Stimulated activated CD4-positive, alpha-beta T cell treated with anti-CD3 and anti-CD28 coated beads, Interleukin-12 subunit alpha, Interleukin-12 subunit beta, amount 100 ng/mL, for 4 hours (primary cell): ENCODE measurements around the gene SUPT5H.
"Not testable (repeated sequence)": the region's sequence is repeated elsewhere in the genome, so short reads cannot be mapped to it uniquely, and the experiment has no call there.

Experiments used
- DNase-seq: peaks from one replicate; pipeline ENCODE4 v3.0.0-alpha.2; 2020

The SUPT5H gene

GRCh38 chr19:39469036-39469435, 23.7 kb downstream of the SUPT5H start:
- DNase-seq = no peak

- DNase-seq = no peak
These were observed 24.2 kb downstream of the SUPT5H start for GRCh38 chr19:39469567-39469966.

GRCh38 chr19:39470724-39471339, 25.4 kb downstream of the SUPT5H start:
- DNase-seq = no peak

- no peak for DNase-seq
These were observed 26.6 kb downstream of the SUPT5H start for GRCh38 chr19:39471756-39472536.

- no peak for DNase-seq
These were observed 27.5 kb downstream of the SUPT5H start for GRCh38 chr19:39472746-39473442.

- DNase-seq = no peak
These were observed 28.1 kb downstream of the SUPT5H start for GRCh38 chr19:39473443-39473960.

GRCh38 chr19:39474139-39474620, 28.8 kb downstream of the SUPT5H start:
- DNase-seq = peak; percentile 75

- DNase-seq = no peak
These were observed 30.4 kb downstream of the SUPT5H start for GRCh38 chr19:39475748-39476147.

GRCh38 chr19:39479319-39479801, 34.0 kb downstream of the SUPT5H start:
- DNase-seq = not testable (repeated sequence)

- no peak for DNase-seq
These were observed 34.5 kb downstream of the SUPT5H start for GRCh38 chr19:39479916-39480315.

- DNase-seq = peak; percentile 99
These were observed 35.2 kb downstream of the SUPT5H start, which contains the start of gene TIMM50 for GRCh38 chr19:39480337-39481228. Gene TIMM50 (plus strand): TSS chr19:39480838. CDS start chr19:39480854, 16 bp downstream.

- no peak for DNase-seq
These were observed 35.8 kb downstream of the SUPT5H start for GRCh38 chr19:39481229-39481545.

GRCh38 chr19:39481676-39482075, 36.3 kb downstream of the SUPT5H start:
- DNase-seq = no peak

GRCh38 chr19:39483141-39483540, 37.8 kb downstream of the SUPT5H start:
- no peak for DNase-seq

- no peak for DNase-seq
These were observed 44.4 kb downstream of the SUPT5H start for GRCh38 chr19:39489756-39490155.

- no peak for DNase-seq
These were observed 46.8 kb downstream of the SUPT5H start for GRCh38 chr19:39492225-39492624.

- no peak for DNase-seq
These were observed 47.4 kb downstream of the SUPT5H start for GRCh38 chr19:39492788-39493187.

- no peak for DNase-seq
These were observed 49.3 kb downstream of the SUPT5H start for GRCh38 chr19:39494661-39495060.

GRCh38 chr19:39496063-39496462, 50.7 kb downstream of the SUPT5H start:
- DNase-seq = no peak

- DNase-seq = no peak
These were observed 52.3 kb downstream of the SUPT5H start for GRCh38 chr19:39497701-39497995.

- DNase-seq = no peak
These were observed 52.8 kb downstream of the SUPT5H start for GRCh38 chr19:39497996-39498797.
